WTC11 (cell line): Measurements from ENCODE around the gene DISC1. TPM values are rescaled to one million over a fixed set of nuclear protein-coding genes. Genes with fewer than 3 reads are reported as not detected.

Experiments used
- ATAC-seq: fragments of 200-7000 bp; cut with Tn5 transposase; 2 replicates; pipeline ENCODE4 v1.10.0; 2021; ENCODE audit warnings: mild to moderate bottlenecking, moderate library complexity
- CTCF ChIA-PET: fragments of 300-600 bp; sonication (Branson Sonifier 250); formaldehyde crosslinking; loops from one replicate; lab custom pipeline; 2021; ENCODE audit warnings: antibody characterized with exemption; lab: Charles Lee
- POLR2A ChIA-PET: fragments of 350-600 bp; sonication (Branson Sonifier 250); formaldehyde crosslinking; loops from one replicate; lab custom pipeline; 2021; ENCODE audit warnings: antibody characterized with exemption; lab: Charles Lee
- DNase-seq: peaks from one replicate; pipeline ENCODE4 v3.0.0; 2021; ENCODE audit warnings: low spot score
- H3K27ac Mint-ChIP-seq: 2 replicates; pipeline ENCODE4 v1.8.0; 2021; ENCODE audit warnings: mixed read lengths
- H3K27me3 Mint-ChIP-seq: 2 replicates; pipeline ENCODE4 v1.8.0; 2021; ENCODE audit warnings: low read depth, mild to moderate bottlenecking, moderate library complexity, mixed read lengths
- H3K36me3 Mint-ChIP-seq: 2 replicates; pipeline ENCODE4 v1.8.0; 2021; ENCODE audit warnings: mixed read lengths
- H3K4me1 Mint-ChIP-seq: 2 replicates; pipeline ENCODE4 v1.8.0; 2022; ENCODE audit warnings: mixed read lengths
- H3K4me3 Mint-ChIP-seq: 2 replicates; pipeline ENCODE4 v1.8.0; 2021; ENCODE audit warnings: mild to moderate bottlenecking, moderate library complexity, mixed read lengths
- H3K9me3 Mint-ChIP-seq: 2 replicates; pipeline ENCODE4 v1.8.0; 2021; ENCODE audit warnings: mixed read lengths
- CREB1 ChIP-seq: sonication (generic); formaldehyde crosslinking; IDR thresholded peaks from 2 replicates; pipeline ENCODE4 v1.8.0; 2023; ENCODE audit warnings: mild to moderate bottlenecking, missing genetic modification reagents
- EMX1 ChIP-seq: fragments of 250-450 bp; sonication (Bioruptor Pico); IDR thresholded peaks from 2 replicates; pipeline ENCODE4 v1.8.0; 2021; ENCODE audit warnings: mild to moderate bottlenecking
- FOXJ3 ChIP-seq: sonication (generic); formaldehyde crosslinking; IDR thresholded peaks from 2 replicates; pipeline ENCODE4 v1.9.0; 2021; ENCODE audit warnings: missing genetic modification reagents, mild to moderate bottlenecking, borderline replicate concordance
- GTF2I ChIP-seq: fragments of 250-450 bp; sonication (Bioruptor Pico); conservative IDR thresholded peaks from 2 replicates; pipeline ENCODE4 v1.4.0; 2021; ENCODE audit warnings: mild to moderate bottlenecking
- NR1H2 ChIP-seq: sonication (generic); formaldehyde crosslinking; IDR thresholded peaks from 2 replicates; pipeline ENCODE4 v1.9.0; 2021; ENCODE audit warnings: mild to moderate bottlenecking, moderate library complexity, missing genetic modification reagents
- RORB ChIP-seq: fragments of 250-450 bp; sonication (Bioruptor Pico); IDR thresholded peaks from 2 replicates; pipeline ENCODE4 v1.9.0; 2021; ENCODE audit warnings: mild to moderate bottlenecking
- SMAD4 ChIP-seq: sonication (generic); formaldehyde crosslinking; IDR thresholded peaks from 2 replicates; pipeline ENCODE4 v1.8.0; 2022; ENCODE audit warnings: mild to moderate bottlenecking, missing genetic modification reagents
- SOX15 ChIP-seq: fragments of 250-450 bp; sonication (Bioruptor Pico); IDR thresholded peaks from 2 replicates; pipeline ENCODE4 v1.9.0; 2021; ENCODE audit warnings: mild to moderate bottlenecking
- TEAD1 ChIP-seq: sonication (generic); formaldehyde crosslinking; IDR thresholded peaks from 2 replicates; pipeline ENCODE4 v1.8.0; 2022; ENCODE audit warnings: mild to moderate bottlenecking, missing genetic modification reagents
- ZNF317 ChIP-seq: sonication (generic); formaldehyde crosslinking; IDR thresholded peaks from 2 replicates; pipeline ENCODE4 v1.8.1; 2023; ENCODE audit warnings: low read depth, mild to moderate bottlenecking, moderate library complexity, missing genetic modification reagents, borderline replicate concordance
- ZNF423 ChIP-seq: fragments of 250-450 bp; sonication (Bioruptor Pico); IDR thresholded peaks from 2 replicates; pipeline ENCODE4 v2.1.2; 2022; ENCODE audit warnings: mild to moderate bottlenecking, moderate library complexity
- total RNA-seq: library from RNA; stranded (reverse); gene quantifications from 3 replicates; pipeline ENCODE4 v1.2.3, GENCODE V29; 2021
- TF ChIP-seq, protein P1 (sequence below): fragments of 250-450 bp; sonication (Bioruptor Pico); IDR thresholded peaks from 2 replicates; pipeline ENCODE4 v1.9.0; 2021; ENCODE audit warnings: mild to moderate bottlenecking
- TF ChIP-seq, protein P2 (sequence below): sonication (generic); formaldehyde crosslinking; IDR thresholded peaks from 2 replicates; pipeline ENCODE4 v1.8.1; 2023; ENCODE audit warnings: mild to moderate bottlenecking, missing genetic modification reagents, moderate library complexity
- TF ChIP-seq, protein P3 (sequence below): sonication (generic); formaldehyde crosslinking; IDR thresholded peaks from 2 replicates; pipeline ENCODE4 v1.8.1; 2022; ENCODE audit warnings: mild to moderate bottlenecking, missing genetic modification reagents, moderate library complexity, borderline replicate concordance
- TF ChIP-seq, protein P4 (sequence below): fragments of 250-450 bp; sonication (Bioruptor Pico); conservative IDR thresholded peaks from 2 replicates; pipeline ENCODE4 v1.9.0; 2021; ENCODE audit warnings: mild to moderate bottlenecking

Gene DISC1
- total RNA-seq, 1 experiment from 2014 or later, result 5.5 TPM

DNA sequence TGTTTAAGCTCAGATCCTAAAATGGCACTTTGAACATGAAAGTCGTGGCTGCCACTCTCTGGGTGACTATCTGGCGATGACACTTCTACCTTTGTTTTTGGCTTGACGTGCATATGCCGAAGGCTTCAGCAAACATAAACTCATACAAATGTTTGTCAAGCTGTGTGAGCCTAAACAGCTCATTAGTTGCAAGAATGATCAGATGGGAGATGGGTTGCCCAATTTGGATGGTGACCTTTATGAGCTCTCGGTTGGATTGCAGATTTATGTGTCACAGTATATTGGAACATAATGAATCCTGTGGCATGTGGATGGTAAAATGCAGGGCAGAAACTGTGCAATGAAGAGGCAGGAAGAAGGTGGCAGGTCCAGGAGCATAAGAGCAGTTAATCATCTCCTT, 229.3 kb downstream of the DISC1 start:
- no peak overlapping the region for H3K27ac Mint-ChIP-seq
- POLR2A ChIA-PET, result no interaction called here

DNA sequence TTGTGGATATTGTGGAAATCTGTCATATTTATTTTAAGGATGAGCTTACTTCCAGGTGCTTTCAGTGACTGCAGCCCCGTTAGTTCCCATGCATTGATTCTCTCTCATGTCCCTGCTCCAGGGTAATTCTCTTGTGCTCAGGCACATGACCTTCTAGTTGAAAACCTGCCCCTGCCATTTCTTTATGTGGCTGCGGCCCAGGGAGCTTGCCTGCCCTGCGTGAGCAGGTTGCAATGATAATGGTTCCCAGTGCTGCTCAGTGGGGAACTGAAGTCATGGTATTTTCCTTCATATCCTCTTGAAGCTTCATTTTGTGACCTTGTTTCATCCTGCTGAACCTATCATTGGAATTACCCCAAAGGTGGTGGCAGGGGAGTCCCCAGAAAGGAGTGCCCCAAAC, 229.8 kb downstream of the DISC1 start:
- ATAC-seq (peak; percentile 82), DNase-seq (no peak)
- Mint-ChIP-seq H3K9me3 (no peaks in the 10 kb centered on the region), H3K4me1 (peaks cover 23% of the 10 kb centered on the region), H3K36me3 (no peaks in the 10 kb centered on the region), H3K27me3 (no peaks in the 10 kb centered on the region; the same call in none of the 2 replicates), H3K4me3 (no peak overlapping the region), H3K27ac (0 out of 2 replicates have a peak overlapping the region, but pooled peaks have one; percentile 50)
- CTCF ChIA-PET, result interaction anchor here (1.2 kb wide), 1 partner anchor 11 kb away, joined by 3 read pairs; no protein-coding TSS in a partner anchor
- TF ChIP-seq NR1H2 (CRISPR knock-in tag) (no peak), ZNF423 (CRISPR knock-in tag) (peak; percentile 91), FOXJ3 (CRISPR knock-in tag) (no peak), TEAD1 (CRISPR knock-in tag) (0 out of 2 replicates have a peak, but pooled peaks have one; percentile 31), GTF2I (CRISPR knock-in tag) (no peak), RORB (CRISPR knock-in tag) (no peak), SOX15 (CRISPR knock-in tag) (no peak)
- TF ChIP-seq, protein P1, sequence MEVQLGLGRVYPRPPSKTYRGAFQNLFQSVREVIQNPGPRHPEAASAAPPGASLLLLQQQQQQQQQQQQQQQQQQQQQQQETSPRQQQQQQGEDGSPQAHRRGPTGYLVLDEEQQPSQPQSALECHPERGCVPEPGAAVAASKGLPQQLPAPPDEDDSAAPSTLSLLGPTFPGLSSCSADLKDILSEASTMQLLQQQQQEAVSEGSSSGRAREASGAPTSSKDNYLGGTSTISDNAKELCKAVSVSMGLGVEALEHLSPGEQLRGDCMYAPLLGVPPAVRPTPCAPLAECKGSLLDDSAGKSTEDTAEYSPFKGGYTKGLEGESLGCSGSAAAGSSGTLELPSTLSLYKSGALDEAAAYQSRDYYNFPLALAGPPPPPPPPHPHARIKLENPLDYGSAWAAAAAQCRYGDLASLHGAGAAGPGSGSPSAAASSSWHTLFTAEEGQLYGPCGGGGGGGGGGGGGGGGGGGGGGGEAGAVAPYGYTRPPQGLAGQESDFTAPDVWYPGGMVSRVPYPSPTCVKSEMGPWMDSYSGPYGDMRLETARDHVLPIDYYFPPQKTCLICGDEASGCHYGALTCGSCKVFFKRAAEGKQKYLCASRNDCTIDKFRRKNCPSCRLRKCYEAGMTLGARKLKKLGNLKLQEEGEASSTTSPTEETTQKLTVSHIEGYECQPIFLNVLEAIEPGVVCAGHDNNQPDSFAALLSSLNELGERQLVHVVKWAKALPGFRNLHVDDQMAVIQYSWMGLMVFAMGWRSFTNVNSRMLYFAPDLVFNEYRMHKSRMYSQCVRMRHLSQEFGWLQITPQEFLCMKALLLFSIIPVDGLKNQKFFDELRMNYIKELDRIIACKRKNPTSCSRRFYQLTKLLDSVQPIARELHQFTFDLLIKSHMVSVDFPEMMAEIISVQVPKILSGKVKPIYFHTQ, result no peak
- TF ChIP-seq, protein P2, sequence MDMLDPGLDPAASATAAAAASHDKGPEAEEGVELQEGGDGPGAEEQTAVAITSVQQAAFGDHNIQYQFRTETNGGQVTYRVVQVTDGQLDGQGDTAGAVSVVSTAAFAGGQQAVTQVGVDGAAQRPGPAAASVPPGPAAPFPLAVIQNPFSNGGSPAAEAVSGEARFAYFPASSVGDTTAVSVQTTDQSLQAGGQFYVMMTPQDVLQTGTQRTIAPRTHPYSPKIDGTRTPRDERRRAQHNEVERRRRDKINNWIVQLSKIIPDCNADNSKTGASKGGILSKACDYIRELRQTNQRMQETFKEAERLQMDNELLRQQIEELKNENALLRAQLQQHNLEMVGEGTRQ (CRISPR knock-in tag), result peak; percentile 55
- POLR2A ChIA-PET, result no interaction called here

More for the DNA sequence above, 229.3 kb downstream of the DISC1 start:
- TF ChIP-seq, protein P1, result no peak
- no peak for TF ChIP-seq ZNF317 (CRISPR knock-in tag)
- TF ChIP-seq CREB1 (CRISPR knock-in tag), result no peak
- no peak for TF ChIP-seq EMX1 (CRISPR knock-in tag)
- TF ChIP-seq, protein P3, sequence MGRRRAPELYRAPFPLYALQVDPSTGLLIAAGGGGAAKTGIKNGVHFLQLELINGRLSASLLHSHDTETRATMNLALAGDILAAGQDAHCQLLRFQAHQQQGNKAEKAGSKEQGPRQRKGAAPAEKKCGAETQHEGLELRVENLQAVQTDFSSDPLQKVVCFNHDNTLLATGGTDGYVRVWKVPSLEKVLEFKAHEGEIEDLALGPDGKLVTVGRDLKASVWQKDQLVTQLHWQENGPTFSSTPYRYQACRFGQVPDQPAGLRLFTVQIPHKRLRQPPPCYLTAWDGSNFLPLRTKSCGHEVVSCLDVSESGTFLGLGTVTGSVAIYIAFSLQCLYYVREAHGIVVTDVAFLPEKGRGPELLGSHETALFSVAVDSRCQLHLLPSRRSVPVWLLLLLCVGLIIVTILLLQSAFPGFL (CRISPR knock-in tag), result no peak
- TF ChIP-seq, protein P4, sequence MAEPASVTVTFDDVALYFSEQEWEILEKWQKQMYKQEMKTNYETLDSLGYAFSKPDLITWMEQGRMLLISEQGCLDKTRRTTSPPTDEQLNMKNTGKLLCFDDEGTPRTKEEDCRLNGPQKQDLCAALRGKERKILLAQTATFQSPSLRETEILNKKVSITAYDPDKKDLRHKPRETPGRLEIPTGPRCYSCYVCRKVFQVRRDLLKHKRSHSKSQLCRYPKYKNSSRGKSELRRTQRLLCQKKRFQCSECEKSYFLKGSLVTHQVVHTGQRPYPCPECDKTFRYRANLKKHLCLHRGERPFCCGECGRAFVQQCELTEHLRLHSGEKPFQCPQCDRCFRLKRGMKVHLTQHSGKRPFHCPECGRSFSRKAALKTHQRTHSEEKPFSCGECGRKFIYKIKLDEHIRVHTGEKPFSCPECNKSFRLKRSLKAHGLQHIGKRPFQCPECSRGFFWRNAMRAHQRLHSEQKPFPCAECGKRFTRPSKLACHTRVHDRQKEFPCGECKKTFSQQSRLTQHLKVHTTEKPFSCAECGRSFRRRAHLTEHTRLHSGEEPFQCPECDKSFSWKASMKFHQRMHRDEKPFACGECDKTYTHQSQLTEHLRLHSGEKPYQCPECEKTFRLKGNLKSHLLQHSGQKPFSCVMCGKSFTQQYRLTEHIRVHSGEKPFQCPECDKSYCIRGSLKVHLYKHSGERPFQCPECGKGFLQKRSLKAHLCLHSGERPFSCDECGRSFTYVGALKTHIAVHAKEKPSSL (CRISPR knock-in tag), result no peak
- TF ChIP-seq SMAD4, result no peak
- no peak for TF ChIP-seq RORB (CRISPR knock-in tag)
- CTCF ChIA-PET, result interaction anchor here (1.2 kb wide), 1 partner anchor 11 kb away, joined by 3 read pairs; no protein-coding TSS in a partner anchor
- H3K9me3 Mint-ChIP-seq, result no peaks in the 10 kb centered on the region
- ATAC-seq (no peak), DNase-seq (no peak)
- peaks cover 23% of the 10 kb centered on the region for H3K4me1 Mint-ChIP-seq
- no peaks in the 10 kb centered on the region for H3K36me3 Mint-ChIP-seq
- H3K27me3 Mint-ChIP-seq, result no peaks in the 10 kb centered on the region; the same call in none of the 2 replicates
- no peak overlapping the region for H3K4me3 Mint-ChIP-seq
